Hepatocyte (in vitro differentiated cells): ENCODE results near the gene NSMCE1. TPM values are rescaled to one million over a fixed set of nuclear protein-coding genes. Genes with fewer than 3 reads are reported as not detected.
A peak's percentile ranks its signal among the peaks of the same experiment; 100 is the strongest.

Experiments used
- DNase-seq: peaks from one replicate; pipeline ENCODE4 v3.0.0-alpha.2; 2016; ENCODE audit warnings: low spot score
- H2AFZ ChIP-seq: fragments of 200-600 bp; sonication (generic); 2 replicates; pipeline ENCODE4 v1.6.0; 2016; ENCODE audit warnings: antibody characterized with exemption, mild to moderate bottlenecking
- H3K27ac ChIP-seq: fragments of 200-600 bp; sonication (generic); 2 replicates; pipeline ENCODE4 v1.5.1; 2016; ENCODE audit warnings: mild to moderate bottlenecking
- H3K27me3 ChIP-seq: fragments of 200-600 bp; sonication (generic); 2 replicates; pipeline ENCODE4 v1.6.1; 2016
- H3K36me3 ChIP-seq: fragments of 200-600 bp; sonication (generic); replicated peaks from 2 replicates; pipeline ENCODE4 v1.5.1; 2016; ENCODE audit warnings: low read depth; ENCODE audit not compliant: insufficient read depth
- H3K4me1 ChIP-seq: fragments of 200-600 bp; sonication (generic); 2 replicates; pipeline ENCODE4 v1.5.1; 2016; ENCODE audit warnings: mild to moderate bottlenecking, moderate library complexity; ENCODE audit not compliant: insufficient read depth
- H3K4me2 ChIP-seq: fragments of 200-600 bp; sonication (generic); 2 replicates; pipeline ENCODE4 v1.6.0; 2016
- H3K4me3 ChIP-seq: fragments of 200-600 bp; sonication (generic); 2 replicates; pipeline ENCODE4 v1.5.1; 2016; ENCODE audit warnings: mild to moderate bottlenecking
- H3K79me2 ChIP-seq: fragments of 200-600 bp; sonication (generic); 2 replicates; pipeline ENCODE4 v1.6.0; 2017; ENCODE audit warnings: mild to moderate bottlenecking
- H3K9me2 ChIP-seq: fragments of 200-600 bp; sonication (generic); replicated peaks from 2 replicates; pipeline ENCODE4 v1.6.0; 2017; ENCODE audit warnings: mild to moderate bottlenecking; ENCODE audit not compliant: insufficient read depth
- H3K9me3 ChIP-seq: fragments of 200-600 bp; sonication (generic); 2 replicates; pipeline ENCODE4 v1.5.1; 2016; ENCODE audit warnings: low read depth, mild to moderate bottlenecking
- H4K20me1 ChIP-seq: fragments of 200-600 bp; sonication (generic); 2 replicates; pipeline ENCODE4 v1.6.0; 2016; ENCODE audit warnings: mild to moderate bottlenecking; ENCODE audit not compliant: insufficient read depth, poor library complexity, severe bottlenecking
- CTCF ChIP-seq: fragments of 200-600 bp; sonication (generic); IDR thresholded peaks from 2 replicates; pipeline ENCODE4 v1.5.1; 2016; ENCODE audit warnings: antibody characterized with exemption, mild to moderate bottlenecking; ENCODE audit not compliant: poor library complexity
- EZH2 ChIP-seq: fragments of 200-600 bp; sonication (generic); IDR thresholded peaks from 2 replicates; pipeline ENCODE4 v1.6.1; 2016; ENCODE audit warnings: antibody characterized with exemption, mild to moderate bottlenecking, borderline replicate concordance
- EZH2phosphoT487 ChIP-seq: fragments of 200-600 bp; sonication (generic); IDR thresholded peaks from one replicate; pipeline ENCODE4 v1.6.1; 2018; ENCODE audit warnings: antibody characterized with exemption, mild to moderate bottlenecking, low read depth, moderate library complexity; ENCODE audit not compliant: unreplicated experiment, severe bottlenecking
- WGBS: methylation state at CpG from one replicate; pipeline ENCODE4 v1.1.6; 2016; ENCODE audit warnings: low lambda C conversion rate; ENCODE audit errors: missing lambda C conversion rate; 5-methylcytosine and 5-hydroxymethylcytosine counted together
- polyA plus RNA-seq: library from polyadenylated mRNA; unstranded; fragments of >200 nt; fragmentation: Nextera tagmentation; extraction: Ambion mirVana; gene quantifications from 2 replicates; pipeline ENCODE4 v1.2.1, GENCODE V29; 2016
- total RNA-seq: library from RNA; depleted of rRNA; stranded (reverse); fragments of >200 nt; gene quantifications from 2 replicates; pipeline ENCODE4 v1.2.3, GENCODE V29; 2014

Gene NSMCE1
- total and polyA plus RNA-seq, 2 experiments from 2014 or later: 35.0 to 58.2 TPM

GRCh38 chr16:27181019-27181790 lies 87.4 kb downstream of the NSMCE1 start:
- Histone ChIP-seq H4K20me1 (no peaks in the 10 kb centered on the region), H3K27ac (no peak overlapping the region), H3K9me3 (no peaks in the 10 kb centered on the region), H3K27me3 (no peaks in the 10 kb centered on the region), H3K4me2 (no peak overlapping the region), H3K9me2 (no peaks in the 10 kb centered on the region), H3K36me3 (no peaks in the 10 kb centered on the region), H3K79me2 (no peaks in the 10 kb centered on the region), H3K4me1 (no peaks in the 10 kb centered on the region), H2AFZ (no peak overlapping the region), H3K4me3 (no peak overlapping the region)
- TF ChIP-seq CTCF: no peak
- TF ChIP-seq EZH2phosphoT487: no peak
- no peak for DNase-seq
- WGBS: 83% methylated on average over 8 of the region's 8 CpGs

GRCh38 chr16:27179500-27180072 lies 89.0 kb downstream of the NSMCE1 start:
- no peaks in the 10 kb centered on the region for H3K4me1 ChIP-seq
- TF ChIP-seq CTCF: peak; percentile 70
- no peak for TF ChIP-seq EZH2phosphoT487
- no peak for TF ChIP-seq EZH2
- no peak overlapping the region for H3K27ac ChIP-seq
- H3K27me3 ChIP-seq: no peaks in the 10 kb centered on the region
- peak; percentile 80 for DNase-seq
- H3K4me2 ChIP-seq: no peak overlapping the region
- H4K20me1 ChIP-seq: no peaks in the 10 kb centered on the region
- H3K79me2 ChIP-seq: no peaks in the 10 kb centered on the region
- no peaks in the 10 kb centered on the region for H3K9me3 ChIP-seq
- no peaks in the 10 kb centered on the region for H3K36me3 ChIP-seq
- WGBS: 23% methylated on average over 13 of the region's 13 CpGs
- no peaks in the 10 kb centered on the region for H3K9me2 ChIP-seq
- no peak overlapping the region for H2AFZ ChIP-seq
- no peak overlapping the region for H3K4me3 ChIP-seq

- Histone ChIP-seq H3K9me3 (no peaks in the 10 kb centered on the region), H3K9me2 (no peaks in the 10 kb centered on the region), H3K27me3 (no peaks in the 10 kb centered on the region), H3K36me3 (no peaks in the 10 kb centered on the region), H4K20me1 (no peaks in the 10 kb centered on the region), H3K79me2 (no peaks in the 10 kb centered on the region), H3K4me2 (no peak overlapping the region), H2AFZ (no peak overlapping the region), H3K27ac (no peak overlapping the region), H3K4me1 (no peaks in the 10 kb centered on the region), H3K4me3 (no peak overlapping the region)
- TF ChIP-seq CTCF (no peak), EZH2phosphoT487 (no peak), EZH2 (no peak)
- DNase-seq: no peak
- WGBS: 88% methylated on average over 13 of the region's 13 CpGs
Observed at GRCh38 chr16:27177031-27177774, 91.4 kb downstream of the NSMCE1 start.
